Measurements from ENCODE around the gene TMEM156. TPM values are rescaled to one million over a fixed set of nuclear protein-coding genes. Genes with fewer than 3 reads are reported as not detected.
A peak's percentile ranks its signal among the peaks of the same experiment; 100 is the strongest.

TMEM156 gene
- total and polyA plus RNA-seq, 10 of the 15 experiments (the other 5 are each of a cell fraction or from before 2014, with no cell fraction given), result 20.8 to 48.3 (median 32.7) TPM

DNA sequence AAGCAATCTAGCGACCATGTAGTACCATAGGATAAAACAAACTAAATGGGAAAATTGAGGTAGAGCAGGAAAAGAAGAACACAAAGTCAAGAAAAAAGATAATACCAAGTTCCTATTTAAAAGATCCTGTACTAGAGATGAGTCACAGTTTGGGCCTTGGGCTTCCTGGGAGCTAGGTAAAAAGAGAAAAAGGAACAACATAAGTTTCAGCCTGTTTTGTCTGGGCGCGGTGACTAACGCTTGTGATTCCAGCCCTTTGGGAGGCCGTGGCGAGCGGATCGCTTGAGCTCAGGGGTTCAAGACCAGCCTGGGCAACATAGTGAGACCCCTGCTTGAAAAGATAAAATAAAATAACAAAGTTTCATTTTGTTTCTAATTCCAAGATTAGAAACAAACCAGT, 14.0 kb upstream of the TMEM156 start:
- Histone ChIP-seq H3K79me2 (ENCODE audit: control insufficient read depth, insufficient read depth, low read length) (peaks cover 52% of the 10 kb centered on the region), H3K9me3 (replicated peaks; ENCODE audit: control insufficient read depth, insufficient read depth, low read length) (no peaks in the 10 kb centered on the region), H3K36me3 (ENCODE audit: control insufficient read depth in 2 of 2, insufficient read depth in 2 of 2, low read length in 1 of 2) (0 out of 4 replicates have a peak, but pooled peaks cover 0 to 3% of the 10 kb centered on the region in 2 experiments), H4K20me1 (ENCODE audit: control insufficient read depth, insufficient read depth) (no peaks in the 10 kb centered on the region), H3K4me1 (ENCODE audit: control insufficient read depth, insufficient read depth, low read length) (peaks cover 14% of the 10 kb centered on the region), H3K27me3 (replicated peaks in 1 of 2; ENCODE audit: control insufficient read depth in 2 of 2, insufficient read depth in 2 of 2, low read length in 1 of 2) (no peaks in the 10 kb centered on the region), H3K9ac (ENCODE audit: control insufficient read depth, insufficient read depth, low read length) (peak overlapping the region; percentile 58), H3K27ac (ENCODE audit: control insufficient read depth, insufficient read depth) (peak overlapping the region; percentile 81), H2AFZ (ENCODE audit: control insufficient read depth, low read depth, low read length) (no peak overlapping the region), H3K4me3 (peak overlapping the region; percentile 83), H3K4me2 (ENCODE audit: control insufficient read depth, insufficient read depth) (peak overlapping the region; percentile 67)
- intact Hi-C loops (cut with micrococcal nuclease; ENCODE audit: unreplicated experiment) (loop anchor here (10.0 kb wide), 2 partner anchors 309 to 1149 kb away; partner anchors contain the start of gene RHOH), in situ Hi-C loops (cut with MboI) (loop anchor here (25.0 kb wide), 1 partner anchor 284 kb away; no protein-coding TSS in a partner anchor)
- 18% methylated on average over 8 of the region's 8 CpGs for WGBS (ENCODE audit: insufficient coverage, insufficient replicate concordance, low lambda C conversion rate, missing lambda C conversion rate)
- ATAC-seq (no peak), DNase-seq (ENCODE audit: low read depth, low spot score) (no peak), FAIRE-seq (no peak)
- CTCF ChIA-PET, result interaction anchor here (0.7 to 8.1 kb wide), 10 partner anchors 9 to 241 kb away, joined by 3 to 90 read pairs (median 4); partner anchors contain the start of genes TLR1 and TMEM156
- POLR2A ChIA-PET, result interaction anchor here (0.6 to 9.8 kb wide), 7 partner anchors 9 to 184 kb away, joined by 3 to 131 read pairs (median 4); partner anchors contain the start of gene TMEM156
- BruUV-seq (replicated peaks), result TSS peak; percentile 61
- SMC1A ChIA-PET (ENCODE audit: uncharacterized antibody, unreplicated experiment), result interaction anchor here (0.8 to 10.5 kb wide), 12 partner anchors 9 to 242 kb away, joined by 3 to 163 read pairs (median 6); partner anchors contain the start of genes KLHL5, TLR1 and TMEM156
- RAD21 ChIA-PET (ENCODE audit: unreplicated experiment), result interaction anchor here (1.2 to 7.9 kb wide), 10 partner anchors 9 to 287 kb away, joined by 3 to 164 read pairs (median 8); partner anchors contain the start of genes KLHL5 and TMEM156
- TF ChIP-seq CBX3 (IDR thresholded peaks at IDR 0.05; ENCODE audit: borderline replicate concordance, low read depth) (no peak), USF1 (IDR thresholded peaks at IDR 0.05; ENCODE audit: borderline replicate concordance, extremely low read length, insufficient read depth, low read depth, low read length) (no peak), DPF2 (IDR thresholded peaks at IDR 0.05) (no peak), TAF1 (IDR thresholded peaks at IDR 0.05; ENCODE audit: borderline replicate concordance, low read depth, low read length) (no peak), MXI1 (IDR thresholded peaks at IDR 0.05; ENCODE audit: low read depth, low read length) (peak; percentile 57; the same call in 1 of the 2 replicates), STAT1 (conservative IDR thresholded peaks at IDR 0.05) (no peak), ZNF622 (IDR thresholded peaks at IDR 0.05) (no peak), CBFB (IDR thresholded peaks at IDR 0.05; ENCODE audit: low read depth) (no peak), NFXL1 (IDR thresholded peaks at IDR 0.05; ENCODE audit: borderline replicate concordance) (no peak), CREM (IDR thresholded peaks at IDR 0.05; ENCODE audit: low read depth) (no peak), NRF1 (conservative IDR thresholded peaks at IDR 0.05; ENCODE audit: low read depth, low read length) (no peak), E4F1 (IDR thresholded peaks at IDR 0.05; ENCODE audit: borderline replicate concordance, partially characterized antibody) (no peak), MTA2 (IDR thresholded peaks at IDR 0.05; ENCODE audit: low read depth) (no peak), SMARCA5 (IDR thresholded peaks at IDR 0.05) (peak; percentile 59; the same call in 1 of the 2 replicates)
- TF ChIP-seq, protein P1, sequence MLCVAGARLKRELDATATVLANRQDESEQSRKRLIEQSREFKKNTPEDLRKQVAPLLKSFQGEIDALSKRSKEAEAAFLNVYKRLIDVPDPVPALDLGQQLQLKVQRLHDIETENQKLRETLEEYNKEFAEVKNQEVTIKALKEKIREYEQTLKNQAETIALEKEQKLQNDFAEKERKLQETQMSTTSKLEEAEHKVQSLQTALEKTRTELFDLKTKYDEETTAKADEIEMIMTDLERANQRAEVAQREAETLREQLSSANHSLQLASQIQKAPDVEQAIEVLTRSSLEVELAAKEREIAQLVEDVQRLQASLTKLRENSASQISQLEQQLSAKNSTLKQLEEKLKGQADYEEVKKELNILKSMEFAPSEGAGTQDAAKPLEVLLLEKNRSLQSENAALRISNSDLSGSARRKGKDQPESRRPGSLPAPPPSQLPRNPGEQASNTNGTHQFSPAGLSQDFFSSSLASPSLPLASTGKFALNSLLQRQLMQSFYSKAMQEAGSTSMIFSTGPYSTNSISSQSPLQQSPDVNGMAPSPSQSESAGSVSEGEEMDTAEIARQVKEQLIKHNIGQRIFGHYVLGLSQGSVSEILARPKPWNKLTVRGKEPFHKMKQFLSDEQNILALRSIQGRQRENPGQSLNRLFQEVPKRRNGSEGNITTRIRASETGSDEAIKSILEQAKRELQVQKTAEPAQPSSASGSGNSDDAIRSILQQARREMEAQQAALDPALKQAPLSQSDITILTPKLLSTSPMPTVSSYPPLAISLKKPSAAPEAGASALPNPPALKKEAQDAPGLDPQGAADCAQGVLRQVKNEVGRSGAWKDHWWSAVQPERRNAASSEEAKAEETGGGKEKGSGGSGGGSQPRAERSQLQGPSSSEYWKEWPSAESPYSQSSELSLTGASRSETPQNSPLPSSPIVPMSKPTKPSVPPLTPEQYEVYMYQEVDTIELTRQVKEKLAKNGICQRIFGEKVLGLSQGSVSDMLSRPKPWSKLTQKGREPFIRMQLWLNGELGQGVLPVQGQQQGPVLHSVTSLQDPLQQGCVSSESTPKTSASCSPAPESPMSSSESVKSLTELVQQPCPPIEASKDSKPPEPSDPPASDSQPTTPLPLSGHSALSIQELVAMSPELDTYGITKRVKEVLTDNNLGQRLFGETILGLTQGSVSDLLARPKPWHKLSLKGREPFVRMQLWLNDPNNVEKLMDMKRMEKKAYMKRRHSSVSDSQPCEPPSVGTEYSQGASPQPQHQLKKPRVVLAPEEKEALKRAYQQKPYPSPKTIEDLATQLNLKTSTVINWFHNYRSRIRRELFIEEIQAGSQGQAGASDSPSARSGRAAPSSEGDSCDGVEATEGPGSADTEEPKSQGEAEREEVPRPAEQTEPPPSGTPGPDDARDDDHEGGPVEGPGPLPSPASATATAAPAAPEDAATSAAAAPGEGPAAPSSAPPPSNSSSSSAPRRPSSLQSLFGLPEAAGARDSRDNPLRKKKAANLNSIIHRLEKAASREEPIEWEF (IDR thresholded peaks at IDR 0.05; ENCODE audit: insufficient replicate concordance, low read depth, low read length), result peak; percentile 13

Measured in GM12878 (cell line).